GM19395 (cell line): ENCODE results near the gene TJP2.
"Not testable (repeated sequence)": the region's sequence is repeated elsewhere in the genome, so short reads cannot be mapped to it uniquely, and the experiment has no call there.

ENCODE experiments used
- ATAC-seq: cut with Tn5 transposase; IDR thresholded peaks from one replicate; pipeline ENCODE4 v1.9.1; 2021; ENCODE audit warnings: mild to moderate bottlenecking, moderate library complexity; ENCODE audit not compliant: unreplicated experiment

TJP2 gene

DNA sequence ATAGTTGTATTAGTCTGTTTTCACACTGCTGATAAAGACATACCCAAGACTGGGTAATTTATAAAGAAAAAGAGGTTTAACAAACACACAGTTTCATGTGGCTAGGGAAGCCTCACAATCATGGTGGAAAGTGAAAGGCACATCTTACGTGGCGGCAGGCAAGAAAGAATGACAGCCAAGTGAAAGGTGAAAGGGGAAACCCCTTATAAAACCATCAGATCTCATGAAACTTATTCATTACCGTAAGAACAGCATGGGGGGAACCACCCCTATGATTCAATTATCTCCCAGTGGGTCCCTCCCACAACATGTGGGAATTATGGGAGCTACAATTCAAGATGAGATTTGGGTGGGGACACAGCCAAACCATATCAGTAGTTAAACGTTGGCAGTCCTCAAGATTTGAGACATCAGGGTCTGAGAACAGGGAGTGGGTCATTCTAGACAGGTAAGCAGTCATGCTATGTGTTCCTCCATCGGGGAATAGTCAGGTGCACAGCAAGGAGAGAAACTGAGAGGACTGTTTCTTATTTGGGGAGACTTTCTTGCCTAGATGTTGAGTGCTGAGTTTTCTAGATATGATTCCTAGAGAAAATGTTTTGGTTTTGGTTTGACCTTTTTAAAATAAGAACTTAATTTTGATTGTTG lies 105.1 kb downstream of the TJP2 start:
- peak; percentile 91 for ATAC-seq

DNA sequence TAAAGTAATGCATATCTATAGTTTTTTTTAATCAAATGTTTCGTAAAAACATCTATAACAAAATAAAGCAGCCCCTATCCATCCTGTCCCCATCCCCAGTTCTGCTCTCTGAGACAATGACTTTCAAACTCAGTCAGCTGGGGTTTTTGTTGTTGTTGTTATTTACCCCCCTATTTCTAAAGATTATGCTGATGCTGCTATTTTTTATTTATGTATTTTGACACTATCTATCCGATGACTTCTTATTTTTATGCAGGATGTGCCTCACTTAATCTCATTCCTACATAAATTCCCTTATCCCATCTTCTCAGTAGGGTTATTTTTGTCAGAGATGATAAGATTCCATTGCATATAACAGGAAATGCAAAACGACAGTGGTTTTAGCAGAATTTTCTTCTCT lies 105.7 kb downstream of the TJP2 start:
- ATAC-seq: peak; percentile 16

DNA sequence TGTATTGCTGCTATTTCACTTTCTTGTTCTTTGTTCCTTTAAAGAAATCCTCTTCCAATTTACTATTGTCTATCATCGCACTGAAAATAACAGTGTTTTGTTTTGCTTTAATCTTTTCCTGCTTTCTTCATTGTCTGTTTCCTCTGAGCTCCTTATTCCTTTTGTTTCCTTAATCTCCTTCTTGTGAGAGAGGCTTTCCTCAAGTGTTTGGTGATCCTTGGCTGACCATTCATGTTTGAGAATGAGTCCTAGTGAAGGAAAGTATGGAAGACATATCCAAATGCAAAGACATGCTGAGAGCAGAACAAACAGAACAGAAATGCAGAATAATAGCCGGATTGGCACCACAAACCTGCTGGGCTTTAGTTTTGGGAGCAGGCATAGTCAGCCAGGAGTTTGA lies 108.9 kb downstream of the TJP2 start:
- ATAC-seq: no peak

DNA sequence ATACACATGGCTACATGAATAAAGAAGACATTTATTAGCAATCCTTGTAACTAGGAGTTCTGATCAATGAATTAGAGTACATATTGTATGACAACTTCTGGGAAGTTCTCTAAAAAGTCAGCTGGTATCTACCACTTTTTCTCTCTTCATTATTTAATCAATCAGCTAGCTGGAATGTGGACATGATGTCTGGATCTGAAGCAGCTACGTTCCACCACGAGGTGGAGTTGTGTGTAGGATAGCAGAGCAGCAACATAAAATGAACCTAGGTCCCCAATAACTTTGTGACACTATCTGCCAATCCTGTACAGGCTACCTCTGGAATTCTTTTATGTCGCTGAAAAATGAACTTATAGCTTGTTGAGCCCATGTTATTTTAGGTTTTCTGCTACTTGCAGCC lies 118.0 kb downstream of the TJP2 start:
- no peak for ATAC-seq

DNA sequence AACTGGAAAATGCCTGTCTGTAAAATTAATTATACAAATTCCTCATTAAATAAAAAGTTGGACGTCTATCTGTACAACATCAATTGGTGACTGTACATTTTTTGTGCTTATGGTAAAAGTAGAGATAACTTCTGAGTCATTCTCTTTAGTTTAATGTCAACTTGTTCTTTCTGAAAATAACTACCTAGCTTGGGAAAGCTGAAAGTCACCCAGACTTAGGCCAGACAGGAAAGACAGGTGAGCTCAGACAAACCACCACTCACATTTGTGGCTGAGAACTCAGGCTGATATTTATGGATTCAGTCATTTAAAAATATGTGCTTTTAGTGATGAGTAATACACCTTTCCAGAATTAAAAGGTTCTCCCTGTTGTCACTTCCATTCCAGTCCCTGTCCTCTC lies 119.1 kb downstream of the TJP2 start:
- ATAC-seq: no peak

DNA sequence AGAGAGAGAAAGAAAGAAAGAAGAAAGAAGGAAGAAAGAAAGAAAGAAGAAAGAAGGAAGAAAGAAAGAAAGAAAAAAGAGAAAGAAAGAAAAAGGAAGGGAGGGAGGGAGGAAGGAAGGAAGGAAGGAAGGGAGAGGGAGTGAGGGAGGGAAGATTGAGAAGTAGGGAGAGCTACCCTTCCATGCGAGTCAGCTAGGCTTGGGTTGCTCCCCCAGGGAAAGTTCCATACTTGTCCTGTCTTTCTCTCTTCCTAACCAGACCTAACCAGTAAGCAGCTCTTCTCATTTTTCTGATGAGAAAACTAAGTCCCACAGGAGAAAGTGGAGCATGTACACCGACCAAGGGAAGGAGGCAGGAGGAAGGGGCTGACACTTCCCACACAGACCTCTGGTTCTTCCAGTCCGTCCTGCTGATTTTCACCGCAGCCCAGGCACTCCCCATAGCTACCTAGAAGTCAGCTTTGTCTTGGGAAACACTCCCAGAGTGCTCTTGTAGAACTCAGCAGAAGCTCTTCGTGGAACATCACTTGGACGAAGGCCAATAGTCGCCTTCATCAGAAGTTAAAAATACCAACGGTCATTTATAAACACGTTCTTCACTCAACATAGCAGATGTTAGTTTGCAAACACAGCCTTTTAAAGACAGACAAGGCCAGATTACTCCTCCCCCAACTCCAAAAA lies 121.9 kb downstream of the TJP2 start:
- ATAC-seq: no peak

DNA sequence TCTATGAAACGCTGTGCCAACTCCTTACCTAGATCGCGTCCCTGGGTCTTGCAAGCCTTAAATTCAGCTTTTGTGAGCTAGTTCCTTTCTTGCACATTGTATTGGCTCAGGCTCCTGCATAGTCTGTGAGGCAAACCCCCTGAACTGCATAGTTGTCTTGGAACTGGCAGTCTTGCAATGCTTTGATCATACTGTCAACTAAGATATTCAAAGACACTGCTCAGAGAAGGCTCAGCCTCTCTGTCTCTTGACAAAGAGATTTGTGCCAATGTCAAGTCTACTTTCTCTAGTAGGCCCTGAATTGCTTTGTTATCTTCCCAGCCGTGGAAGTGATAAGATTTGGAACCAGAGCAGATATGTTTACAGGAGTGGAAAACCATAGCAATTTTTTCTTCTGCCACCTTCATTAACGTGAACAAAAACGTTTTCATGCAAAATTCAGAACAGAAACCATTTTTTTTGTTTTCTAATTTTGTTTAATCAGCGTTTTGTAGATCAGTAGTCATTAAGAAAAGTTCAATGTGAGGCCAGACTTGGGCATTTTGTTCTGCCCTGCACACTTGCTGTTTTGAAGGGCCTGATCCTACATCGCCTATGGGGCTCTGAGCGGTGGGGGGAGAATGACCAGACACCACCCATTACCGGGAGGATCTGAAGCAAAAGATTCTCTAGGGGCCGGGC lies 123.4 kb downstream of the TJP2 start:
- ATAC-seq: no peak

DNA sequence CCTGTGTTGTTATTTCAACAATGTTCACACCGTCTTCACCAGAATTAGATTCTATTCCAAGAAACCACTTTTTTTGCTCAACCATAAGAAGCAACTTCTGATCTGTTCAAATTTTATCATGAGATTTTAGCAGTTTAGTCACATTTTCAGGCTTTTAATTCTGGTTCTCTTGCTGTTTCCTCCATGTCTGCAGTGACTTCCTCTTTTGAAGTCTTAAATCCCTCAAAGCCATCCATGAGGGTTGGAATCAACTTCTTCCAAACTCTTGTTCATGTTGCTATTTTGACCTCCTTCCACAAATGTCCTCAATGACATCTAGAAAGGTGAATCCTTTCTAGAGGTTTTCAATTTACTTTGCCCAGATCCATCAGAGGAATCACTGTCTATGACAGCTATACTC lies 125.2 kb downstream of the TJP2 start:
- ATAC-seq: no peak

DNA sequence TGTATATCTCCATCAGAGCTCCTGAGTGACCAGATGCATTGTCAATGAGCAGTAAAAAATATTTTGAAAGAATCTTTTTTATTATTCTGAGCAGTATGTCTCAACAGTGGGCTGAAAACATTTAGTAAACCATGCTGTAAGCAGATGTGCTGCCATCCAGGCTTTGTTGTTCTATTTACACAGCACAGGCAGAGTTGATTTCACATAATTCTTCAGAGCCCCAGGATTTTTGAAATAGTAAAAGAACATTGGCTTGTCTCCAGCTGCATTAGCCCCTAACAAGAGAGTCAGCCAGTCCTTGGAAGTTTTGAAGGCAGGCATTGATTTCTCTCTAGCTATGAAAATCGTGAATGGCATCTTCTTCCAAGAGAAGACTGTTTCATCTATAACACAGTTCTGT lies 125.7 kb downstream of the TJP2 start:
- ATAC-seq: no peak

DNA sequence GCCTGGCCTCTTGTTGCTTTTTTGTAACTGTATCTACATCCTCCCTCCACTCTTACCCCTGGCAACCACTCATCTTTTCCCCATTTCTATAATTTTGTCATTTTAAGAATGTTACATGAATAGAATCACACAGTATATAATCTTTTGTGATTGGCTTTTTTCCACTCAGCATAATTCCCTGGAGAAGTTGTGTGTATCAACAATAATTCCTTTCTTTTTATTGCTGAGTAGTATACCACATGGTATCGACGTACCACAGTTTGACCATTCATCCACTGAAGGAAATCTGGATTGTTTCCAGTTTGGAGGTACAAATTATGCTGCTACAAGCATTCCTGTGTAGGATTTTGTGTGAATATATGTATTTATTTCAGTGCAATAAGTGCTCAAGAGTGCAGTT lies 129.3 kb downstream of the TJP2 start:
- no peak for ATAC-seq

DNA sequence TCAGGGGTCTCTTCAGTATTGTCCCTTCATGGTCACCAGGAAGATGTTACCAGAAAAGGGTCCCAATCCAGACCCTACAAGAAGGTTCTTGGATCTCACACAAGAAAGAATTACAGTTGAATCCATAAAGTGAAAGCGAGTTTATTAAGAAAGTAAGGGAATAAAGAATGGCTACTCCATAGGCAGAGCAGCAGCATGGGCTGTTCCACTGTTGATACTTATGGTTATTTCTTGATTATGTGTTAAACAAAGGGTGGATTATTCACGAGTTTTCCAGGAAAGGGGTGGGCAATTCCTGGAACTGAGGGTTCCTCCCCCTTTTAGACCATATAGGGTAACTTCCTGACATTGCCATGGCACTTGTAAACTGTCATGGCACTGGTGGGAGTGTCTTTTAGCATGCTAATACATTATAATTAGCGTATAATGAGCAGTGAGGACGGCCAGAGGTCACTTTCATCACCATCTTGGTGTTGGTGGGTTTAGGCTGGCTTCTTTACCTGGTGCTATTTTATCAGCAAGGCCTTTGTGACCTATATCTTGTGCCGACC lies 132.9 kb downstream of the TJP2 start:
- ATAC-seq: not testable (repeated sequence)

DNA sequence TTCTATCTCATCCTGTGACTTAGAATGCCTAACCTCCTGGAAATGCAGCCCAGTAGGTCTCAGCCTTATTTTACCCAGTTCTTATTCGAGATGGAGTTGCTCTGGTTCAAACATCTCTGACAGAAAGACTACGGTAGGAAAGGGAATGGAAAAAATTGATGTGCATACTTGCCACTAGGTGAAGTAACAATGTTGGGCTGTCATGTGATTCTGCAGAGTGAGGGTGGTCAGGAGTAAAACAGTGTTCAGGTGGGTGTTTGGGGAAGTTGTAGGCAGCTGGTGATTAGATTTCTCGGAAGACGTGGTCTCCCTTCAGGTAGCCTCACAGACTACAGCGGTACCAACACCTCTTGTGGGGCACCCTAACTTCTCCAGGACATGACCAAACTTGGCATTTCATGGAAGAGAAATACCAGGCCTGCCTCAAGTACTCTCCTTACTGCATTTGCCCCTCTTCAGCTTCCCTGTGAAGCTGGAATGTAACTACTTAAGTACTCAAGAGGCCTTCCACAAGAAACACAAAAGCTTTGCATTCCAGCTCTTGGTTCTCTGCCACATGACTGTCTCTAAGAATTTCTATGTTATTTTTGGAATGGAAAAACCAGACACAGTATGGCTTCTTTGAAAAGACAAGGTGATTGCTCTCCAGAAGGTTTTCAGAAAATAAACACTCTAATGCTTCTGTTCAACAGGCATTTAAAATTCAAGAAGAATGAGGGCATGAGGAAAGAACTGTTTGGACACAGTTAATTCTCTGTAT lies 133.5 kb downstream of the TJP2 start:
- no peak for ATAC-seq

DNA sequence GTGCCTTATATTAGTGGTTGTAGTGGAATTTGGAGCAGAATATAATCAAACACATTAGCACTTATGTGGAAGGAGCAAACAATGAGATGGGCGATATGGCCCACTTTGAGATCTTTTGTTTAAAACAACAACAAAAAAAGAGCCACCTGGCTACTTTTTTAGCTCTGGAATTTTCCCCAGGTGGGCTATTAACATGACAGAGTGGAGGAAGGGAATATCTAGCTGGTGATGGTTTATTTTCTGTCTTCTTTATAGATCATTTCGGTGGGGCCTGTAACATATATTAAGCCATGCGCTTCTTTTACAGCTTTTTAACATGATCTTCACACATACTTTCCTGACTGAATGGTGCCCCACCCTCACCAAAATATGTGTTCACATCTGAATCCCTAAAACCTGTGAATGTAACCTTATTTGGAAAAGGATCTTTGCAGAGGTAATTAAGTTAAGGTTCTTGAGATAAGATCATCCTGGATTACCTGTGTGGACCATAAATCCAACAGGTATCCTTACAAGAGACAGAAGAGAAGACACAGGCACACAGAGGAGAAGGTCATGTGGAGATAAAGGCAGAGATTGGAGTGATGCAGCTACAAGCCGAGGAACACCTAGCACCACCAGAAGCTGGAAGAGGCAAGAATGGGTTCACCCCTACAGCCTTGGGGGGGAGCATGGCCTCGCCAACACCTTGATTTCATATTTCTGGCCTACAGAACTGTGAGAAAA lies 134.3 kb downstream of the TJP2 start:
- ATAC-seq: no peak

DNA sequence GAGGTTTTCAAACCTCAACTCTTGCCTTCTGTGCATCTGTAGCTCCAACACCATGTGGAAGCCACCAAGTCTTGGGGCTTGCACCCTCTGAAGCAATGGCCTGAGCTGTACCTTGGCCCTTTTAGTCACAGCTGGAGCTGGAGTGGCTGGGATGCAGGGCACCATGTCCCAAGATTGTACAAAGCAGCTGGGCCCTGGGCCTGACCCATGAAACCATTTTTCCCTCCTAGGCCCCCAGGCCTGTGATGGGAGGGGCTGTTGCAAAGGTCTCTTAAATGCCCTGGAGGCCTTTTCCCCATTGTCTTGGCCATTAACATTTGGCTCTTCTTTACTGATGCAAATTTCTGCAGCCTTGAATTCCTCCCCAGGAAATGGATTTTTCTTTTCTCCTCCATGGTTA lies 139.1 kb downstream of the TJP2 start:
- ATAC-seq: no peak

DNA sequence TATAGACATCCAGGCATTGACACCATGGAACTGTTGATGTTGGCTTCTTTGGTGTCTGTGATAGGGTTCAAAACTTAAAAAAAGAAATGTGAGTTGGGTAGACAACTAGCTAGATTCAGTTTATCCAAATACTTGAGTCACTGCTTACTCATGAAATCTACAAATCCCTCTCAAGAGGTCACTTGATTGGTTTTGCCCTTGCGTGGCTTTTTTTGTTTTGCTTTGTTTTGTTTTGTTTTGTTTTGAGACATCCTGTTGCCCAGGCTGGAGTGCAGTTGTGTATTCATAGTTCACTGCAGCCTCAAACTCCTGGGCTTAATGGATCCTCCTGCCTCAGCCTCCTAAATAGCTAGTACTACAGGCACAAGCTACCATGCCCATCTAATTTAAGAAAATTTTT lies 140.5 kb downstream of the TJP2 start:
- ATAC-seq: no peak

DNA sequence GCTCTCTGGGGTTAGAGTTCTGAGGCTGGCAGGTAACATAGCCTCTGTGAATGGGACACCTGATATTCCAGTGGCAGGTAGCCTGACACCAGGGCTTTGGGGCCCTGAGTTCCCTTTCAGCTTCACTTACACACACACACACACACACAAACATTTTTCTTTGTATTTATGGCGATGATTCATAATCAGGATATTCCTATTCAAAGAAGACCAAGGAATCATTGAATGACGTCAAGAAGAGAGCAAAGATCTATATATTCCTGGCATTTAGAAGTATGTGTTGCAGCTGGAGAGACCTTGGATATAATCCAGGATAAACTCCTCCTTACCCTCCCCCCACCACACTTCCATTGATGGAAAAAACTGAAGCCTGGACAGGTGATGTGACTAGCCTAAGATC lies 143.0 kb downstream of the TJP2 start:
- no peak for ATAC-seq

DNA sequence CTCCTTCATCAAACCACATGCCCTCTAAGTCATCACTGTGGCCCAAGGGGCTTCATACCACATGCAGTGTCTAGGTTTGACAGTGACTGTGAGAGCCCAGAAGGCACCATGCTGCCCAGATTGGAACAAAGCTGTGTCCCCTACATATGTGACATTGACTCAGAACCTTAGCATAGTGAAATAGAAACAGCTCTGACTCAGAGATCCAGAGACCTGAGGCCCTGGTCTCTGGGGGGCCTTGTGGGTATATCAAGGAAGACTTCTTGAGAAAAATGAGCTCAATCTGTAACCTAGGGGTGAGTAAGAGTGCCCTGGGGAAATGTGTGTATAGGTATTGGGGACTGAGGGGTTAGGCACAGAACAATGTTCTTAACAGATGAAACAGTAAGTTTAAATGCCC lies 143.8 kb downstream of the TJP2 start:
- ATAC-seq: peak; percentile 88

DNA sequence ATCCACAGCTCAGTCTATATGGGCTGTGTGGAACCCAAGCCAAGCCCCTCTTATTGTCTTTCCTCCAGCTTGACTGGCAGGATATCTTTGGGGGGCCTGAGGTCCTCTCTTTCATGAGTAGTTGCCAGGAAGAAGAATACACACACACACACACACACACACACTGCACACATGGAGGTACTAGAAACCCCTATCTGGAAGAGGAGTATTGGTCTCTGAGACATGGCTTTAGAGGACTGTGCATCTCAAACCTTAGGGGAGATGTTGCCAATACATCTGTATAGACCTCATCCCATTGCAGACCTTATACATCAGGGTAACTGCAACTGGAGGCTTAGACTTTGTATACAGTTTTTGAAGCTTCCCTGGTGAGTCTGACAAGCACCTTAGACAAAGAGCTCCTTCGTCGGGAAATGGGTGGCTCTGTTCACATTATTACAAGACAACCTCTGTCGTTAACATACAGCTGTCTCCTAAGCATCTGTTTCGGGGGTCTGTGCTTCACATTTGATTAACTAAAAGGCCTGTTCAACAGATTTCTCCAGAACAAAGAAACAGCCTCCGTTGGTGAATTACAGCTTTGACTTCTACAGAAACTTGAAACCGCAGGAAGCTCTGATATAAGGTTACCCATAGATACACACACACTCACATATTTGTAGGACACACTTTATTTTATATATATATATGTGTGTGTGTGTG lies 145.4 kb downstream of the TJP2 start:
- no peak for ATAC-seq

DNA sequence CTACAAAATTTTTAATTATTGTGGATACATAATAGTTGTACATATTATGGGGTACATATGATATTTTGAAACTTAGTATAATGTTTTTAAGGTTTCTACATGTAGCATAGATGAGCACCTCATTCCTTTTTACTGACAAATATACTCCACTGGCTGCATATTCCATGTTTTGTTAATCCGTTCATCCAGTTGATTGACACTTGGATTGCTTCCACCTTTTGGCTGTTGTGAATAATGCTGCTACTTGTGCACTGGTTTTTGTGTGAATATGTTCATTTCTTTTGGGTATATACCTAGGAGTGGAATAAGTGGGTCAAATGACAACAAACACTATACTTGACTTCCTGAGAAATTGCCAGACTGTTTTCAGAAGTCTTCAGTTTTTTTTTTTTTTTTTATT lies 148.2 kb downstream of the TJP2 start:
- ATAC-seq: no peak

DNA sequence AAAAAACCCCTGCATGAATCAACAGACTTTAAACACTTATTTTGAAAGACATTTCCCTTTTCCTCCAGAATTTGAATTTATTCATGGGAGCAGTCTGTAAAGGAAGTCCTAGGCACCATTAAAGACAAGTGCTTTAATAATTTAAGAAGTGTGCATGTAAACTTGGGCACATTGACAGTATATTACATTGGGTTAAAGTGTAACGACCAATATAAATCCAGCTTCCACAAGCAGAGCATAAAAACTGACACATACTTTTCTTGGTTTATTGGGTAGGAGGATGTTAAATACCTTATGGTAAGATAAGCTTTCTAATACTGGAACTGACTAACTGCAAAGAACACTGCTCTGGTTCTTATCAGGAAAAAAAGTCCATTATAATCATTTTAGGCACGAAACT lies 149.8 kb downstream of the TJP2 start:
- ATAC-seq: no peak
